Measurements from ENCODE around the gene WDR47.
A peak's percentile ranks its signal among the peaks of the same experiment; 100 is the strongest.
"Not testable (repeated sequence)": the region's sequence is repeated elsewhere in the genome, so short reads cannot be mapped to it uniquely, and the experiment has no call there.

The WDR47 gene

DNA sequence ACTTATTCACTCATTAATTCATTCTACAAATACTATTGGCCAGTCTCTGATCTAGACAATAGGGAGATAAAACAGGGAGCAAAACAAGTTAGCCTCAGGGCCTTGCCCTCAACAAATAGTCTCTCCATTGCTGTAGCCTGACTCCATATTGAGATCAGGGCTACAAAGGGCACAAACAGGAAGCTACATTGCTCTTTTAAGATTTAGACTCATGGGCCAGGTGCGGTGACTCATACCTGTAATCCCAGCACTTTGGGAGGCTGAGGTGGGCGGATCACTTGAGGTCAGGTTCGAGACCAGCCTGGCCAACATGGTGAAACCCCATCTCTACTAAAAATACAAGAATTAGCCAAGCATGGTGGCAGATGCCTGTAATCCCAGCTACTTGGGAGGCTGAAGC, 45.3 kb downstream of the WDR47 start:
- H3K4me1 ChIP-seq (ENCODE audit: control insufficient read depth, insufficient read depth, low read length); H3K4me3 ChIP-seq (ENCODE audit: low read length); H3K9ac ChIP-seq (ENCODE audit: low read length); H3K36me3 ChIP-seq (ENCODE audit: control insufficient read depth, insufficient read depth, low read length); H3K9me3 ChIP-seq (ENCODE audit: control insufficient read depth, low read length); H3K27me3 ChIP-seq (ENCODE audit: control insufficient read depth, insufficient read depth, low read length): not testable (repeated sequence)

GRCh38 chr1:108983114-108983513, 58.8 kb downstream of the WDR47 start:
- Histone ChIP-seq H3K36me3 (ENCODE audit: control insufficient read depth, insufficient read depth, low read length) (no peaks in the 10 kb centered on the region), H3K4me1 (ENCODE audit: control insufficient read depth, insufficient read depth, low read length) (no peaks in the 10 kb centered on the region), H3K9me3 (ENCODE audit: control insufficient read depth, low read length) (no peaks in the 10 kb centered on the region), H3K4me3 (ENCODE audit: low read length) (no peak overlapping the region), H3K9ac (ENCODE audit: low read length) (no peak overlapping the region), H3K27me3 (ENCODE audit: control insufficient read depth, insufficient read depth, low read length) (no peaks in the 10 kb centered on the region)

DNA sequence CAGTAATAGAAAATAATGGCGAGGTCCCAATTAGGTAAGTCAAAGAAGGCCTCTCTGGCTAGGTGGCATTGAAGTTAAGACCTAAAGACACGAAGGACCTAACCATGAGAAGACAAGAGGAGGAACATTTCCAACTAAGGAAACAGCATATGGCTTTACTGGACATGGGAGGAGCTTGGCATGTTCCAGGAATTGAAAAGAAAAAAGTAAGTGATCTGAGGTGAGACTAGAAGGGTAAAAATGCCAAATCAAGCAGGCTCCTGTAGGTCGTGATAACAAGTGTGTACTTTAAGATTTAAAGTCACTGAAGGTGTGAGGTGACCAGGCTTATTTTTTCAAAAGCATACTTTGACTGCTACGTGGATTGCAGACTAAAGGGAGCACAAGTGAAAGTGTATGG, 65.2 kb downstream of the WDR47 start:
- no peaks in the 10 kb centered on the region for H3K27me3 ChIP-seq (ENCODE audit: control insufficient read depth, insufficient read depth, low read length)
- no peaks in the 10 kb centered on the region for H3K4me1 ChIP-seq (ENCODE audit: control insufficient read depth, insufficient read depth, low read length)
- no peaks in the 10 kb centered on the region for H3K9me3 ChIP-seq (ENCODE audit: control insufficient read depth, low read length)
- H3K9ac ChIP-seq (ENCODE audit: low read length): no peak overlapping the region
- no peaks in the 10 kb centered on the region for H3K36me3 ChIP-seq (ENCODE audit: control insufficient read depth, insufficient read depth, low read length)
- H3K4me3 ChIP-seq (ENCODE audit: low read length): no peak overlapping the region

- no peaks in the 10 kb centered on the region for H3K36me3 ChIP-seq (ENCODE audit: control insufficient read depth, insufficient read depth, low read length)
- H3K9ac ChIP-seq (ENCODE audit: low read length): no peak overlapping the region
- H3K9me3 ChIP-seq (ENCODE audit: control insufficient read depth, low read length): no peaks in the 10 kb centered on the region
- H3K27me3 ChIP-seq (ENCODE audit: control insufficient read depth, insufficient read depth, low read length): no peaks in the 10 kb centered on the region
- H3K4me1 ChIP-seq (ENCODE audit: control insufficient read depth, insufficient read depth, low read length): no peaks in the 10 kb centered on the region
- H3K4me3 ChIP-seq (ENCODE audit: low read length): no peak overlapping the region
These were observed 69.0 kb downstream of the WDR47 start for GRCh38 chr1:108972951-108973350.

- H3K4me3 ChIP-seq (ENCODE audit: low read length): no peak overlapping the region
- H3K36me3 ChIP-seq (ENCODE audit: control insufficient read depth, insufficient read depth, low read length): no peaks in the 10 kb centered on the region
- no peaks in the 10 kb centered on the region for H3K4me1 ChIP-seq (ENCODE audit: control insufficient read depth, insufficient read depth, low read length)
- H3K9me3 ChIP-seq (ENCODE audit: control insufficient read depth, low read length): no peaks in the 10 kb centered on the region
- no peak overlapping the region for H3K9ac ChIP-seq (ENCODE audit: low read length)
- no peaks in the 10 kb centered on the region for H3K27me3 ChIP-seq (ENCODE audit: control insufficient read depth, insufficient read depth, low read length)
These were observed 72.6 kb downstream of the WDR47 start for GRCh38 chr1:108969346-108969745.

DNA sequence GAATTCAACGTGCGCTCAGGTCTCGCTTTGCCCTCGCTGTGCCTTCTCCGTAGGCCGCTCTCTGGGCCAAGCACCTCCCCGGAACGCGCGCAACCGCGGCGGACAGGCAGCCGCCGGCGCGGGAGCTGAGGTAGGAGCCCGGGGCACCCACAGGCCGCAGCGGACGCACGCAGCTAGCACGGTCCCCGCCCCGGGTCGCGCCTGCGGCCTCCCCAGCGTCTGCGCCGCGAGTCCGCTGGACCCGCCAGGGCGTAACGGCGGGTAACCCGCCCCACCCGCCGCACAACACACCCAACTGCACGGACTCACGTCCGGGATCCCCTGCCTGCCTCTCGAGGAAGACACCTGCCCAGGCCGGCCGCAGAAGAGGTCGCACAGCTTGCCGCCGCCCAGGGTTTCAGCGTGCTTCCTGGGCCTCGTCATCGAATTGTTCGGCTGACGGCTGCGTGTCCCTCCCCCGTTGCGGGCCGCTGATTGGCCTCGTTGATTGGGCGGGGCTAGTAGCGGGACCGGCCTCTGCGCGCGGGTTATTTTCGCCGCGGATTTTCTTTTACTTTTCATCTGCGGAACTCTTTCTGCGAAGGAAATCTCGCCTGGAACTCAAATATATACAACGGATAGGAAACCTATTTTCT, 78.7 kb downstream of the WDR47 start, which contains the start of gene CLCC1:
Gene CLCC1, minus strand, starts transcription at position 433 of the 635 bp plus-strand sequence. CDS start 13,047 bp downstream, outside the sequence.
- Histone ChIP-seq H3K9ac (ENCODE audit: low read length) (peak within 1 kb of the TSS; percentile 74), H3K9me3 (ENCODE audit: control insufficient read depth, low read length) (no peaks in the 10 kb centered on the region), H3K4me1 (ENCODE audit: control insufficient read depth, insufficient read depth, low read length) (peaks cover 9% of the 10 kb centered on the region), H3K4me3 (ENCODE audit: low read length) (peak within 1 kb of the TSS; percentile 57), H3K27me3 (ENCODE audit: control insufficient read depth, insufficient read depth, low read length) (no peaks in the 10 kb centered on the region), H3K36me3 (ENCODE audit: control insufficient read depth, insufficient read depth, low read length) (no peaks in the 10 kb centered on the region)

GRCh38 chr1:108962681-108963051, 79.2 kb downstream of the WDR47 start:
- Histone ChIP-seq H3K9ac (ENCODE audit: low read length) (peak overlapping the region; percentile 74), H3K36me3 (ENCODE audit: control insufficient read depth, insufficient read depth, low read length) (no peaks in the 10 kb centered on the region), H3K9me3 (ENCODE audit: control insufficient read depth, low read length) (no peaks in the 10 kb centered on the region), H3K4me1 (ENCODE audit: control insufficient read depth, insufficient read depth, low read length) (peaks cover 9% of the 10 kb centered on the region), H3K27me3 (ENCODE audit: control insufficient read depth, insufficient read depth, low read length) (no peaks in the 10 kb centered on the region), H3K4me3 (ENCODE audit: low read length) (peak overlapping the region; percentile 57)

- peak overlapping the region; percentile 57 for H3K4me3 ChIP-seq (ENCODE audit: low read length)
- H3K4me1 ChIP-seq (ENCODE audit: control insufficient read depth, insufficient read depth, low read length): peaks cover 9% of the 10 kb centered on the region
- no peaks in the 10 kb centered on the region for H3K27me3 ChIP-seq (ENCODE audit: control insufficient read depth, insufficient read depth, low read length)
- no peaks in the 10 kb centered on the region for H3K36me3 ChIP-seq (ENCODE audit: control insufficient read depth, insufficient read depth, low read length)
- no peaks in the 10 kb centered on the region for H3K9me3 ChIP-seq (ENCODE audit: control insufficient read depth, low read length)
- peak overlapping the region; percentile 74 for H3K9ac ChIP-seq (ENCODE audit: low read length)
These were observed 80.0 kb downstream of the WDR47 start for GRCh38 chr1:108961752-108962486.

DNA sequence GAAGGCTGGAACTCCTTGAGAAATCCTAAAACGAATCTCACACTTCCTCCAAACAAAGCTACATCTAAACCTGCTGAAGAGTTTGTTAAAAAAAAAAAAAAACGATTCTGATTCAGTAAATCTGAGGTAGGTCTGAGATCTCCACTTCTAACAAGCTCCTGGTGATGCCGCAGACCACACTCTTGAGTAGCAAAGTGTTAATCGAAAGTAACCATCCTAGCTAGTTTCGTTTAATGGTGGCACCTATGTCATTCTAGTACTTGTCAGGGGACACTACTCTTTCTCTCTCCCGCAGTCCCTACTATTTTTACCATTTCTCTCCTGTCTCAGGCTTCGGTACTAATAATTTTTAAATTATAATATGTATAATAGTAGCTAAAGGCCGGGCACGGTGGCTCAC, 80.7 kb downstream of the WDR47 start:
- Histone ChIP-seq H3K27me3 (ENCODE audit: control insufficient read depth, insufficient read depth, low read length) (no peaks in the 10 kb centered on the region), H3K9me3 (ENCODE audit: control insufficient read depth, low read length) (no peaks in the 10 kb centered on the region), H3K9ac (ENCODE audit: low read length) (no peak overlapping the region), H3K4me1 (ENCODE audit: control insufficient read depth, insufficient read depth, low read length) (peaks cover 9% of the 10 kb centered on the region), H3K4me3 (ENCODE audit: low read length) (no peak overlapping the region), H3K36me3 (ENCODE audit: control insufficient read depth, insufficient read depth, low read length) (no peaks in the 10 kb centered on the region)

DNA sequence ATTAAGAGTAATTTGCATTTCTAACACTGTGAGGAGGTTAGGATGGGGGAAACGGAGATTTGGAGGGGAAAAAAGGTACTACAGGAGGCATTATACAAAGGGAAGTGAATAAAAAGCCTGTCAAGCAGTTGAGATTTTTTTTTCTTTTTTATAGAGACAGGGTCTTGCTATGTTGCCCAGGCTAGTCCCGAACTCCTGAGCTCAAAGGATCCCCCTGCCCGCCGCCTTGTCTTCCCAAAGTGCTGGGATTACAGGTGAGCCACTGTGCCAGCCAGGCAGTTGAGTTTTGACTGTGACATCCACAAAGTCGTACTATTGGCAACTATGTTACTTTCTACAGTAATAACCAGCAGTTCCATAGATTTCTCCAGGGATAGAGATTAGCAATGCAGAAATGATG, 81.2 kb downstream of the WDR47 start:
- Histone ChIP-seq H3K27me3 (ENCODE audit: control insufficient read depth, insufficient read depth, low read length) (no peaks in the 10 kb centered on the region), H3K9me3 (ENCODE audit: control insufficient read depth, low read length) (no peaks in the 10 kb centered on the region), H3K4me1 (ENCODE audit: control insufficient read depth, insufficient read depth, low read length) (peaks cover 9% of the 10 kb centered on the region)

GRCh38 chr1:108957888-108958287, 84.0 kb downstream of the WDR47 start:
- no peaks in the 10 kb centered on the region for H3K27me3 ChIP-seq (ENCODE audit: control insufficient read depth, insufficient read depth, low read length)
- H3K4me3 ChIP-seq (ENCODE audit: low read length): no peak overlapping the region
- no peaks in the 10 kb centered on the region for H3K9me3 ChIP-seq (ENCODE audit: control insufficient read depth, low read length)
- H3K4me1 ChIP-seq (ENCODE audit: control insufficient read depth, insufficient read depth, low read length): peaks cover 9% of the 10 kb centered on the region
- H3K9ac ChIP-seq (ENCODE audit: low read length): no peak overlapping the region
- H3K36me3 ChIP-seq (ENCODE audit: control insufficient read depth, insufficient read depth, low read length): no peaks in the 10 kb centered on the region

More for the DNA sequence above, 81.2 kb downstream of the WDR47 start:
- Histone ChIP-seq H3K36me3 (ENCODE audit: control insufficient read depth, insufficient read depth, low read length) (no peaks in the 10 kb centered on the region), H3K9ac (ENCODE audit: low read length) (no peak overlapping the region), H3K4me3 (ENCODE audit: low read length) (no peak overlapping the region)

DNA sequence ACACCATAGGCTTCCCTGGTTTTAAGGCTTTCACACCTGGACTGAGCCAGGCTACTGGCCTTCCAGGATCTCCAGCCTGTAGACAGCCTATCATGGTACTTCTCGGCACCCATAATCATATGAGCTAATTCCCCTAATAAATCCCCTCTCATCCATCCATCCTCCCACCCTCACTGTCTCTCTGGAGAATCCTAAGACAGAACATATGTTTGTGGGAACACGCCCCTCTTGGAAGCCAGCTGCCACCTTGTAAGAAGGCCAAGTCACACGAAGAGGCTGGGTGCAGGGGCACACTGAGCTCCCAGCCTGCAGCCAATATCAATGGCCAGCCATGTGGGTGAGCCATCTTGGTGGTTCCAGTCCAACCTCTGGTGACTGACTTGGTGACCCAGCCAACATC, 86.0 kb downstream of the WDR47 start:
- Histone ChIP-seq H3K4me1 (ENCODE audit: control insufficient read depth, insufficient read depth, low read length) (no peaks in the 10 kb centered on the region), H3K27me3 (ENCODE audit: control insufficient read depth, insufficient read depth, low read length) (no peaks in the 10 kb centered on the region), H3K36me3 (ENCODE audit: control insufficient read depth, insufficient read depth, low read length) (no peaks in the 10 kb centered on the region), H3K9ac (ENCODE audit: low read length) (no peak overlapping the region), H3K4me3 (ENCODE audit: low read length) (no peak overlapping the region), H3K9me3 (ENCODE audit: control insufficient read depth, low read length) (no peaks in the 10 kb centered on the region)
